ENCODE measurements around the gene HS3ST4.
"Not testable (repeated sequence)": the region's sequence is repeated elsewhere in the genome, so short reads cannot be mapped to it uniquely, and the experiment has no call there.

Gene HS3ST4

DNA sequence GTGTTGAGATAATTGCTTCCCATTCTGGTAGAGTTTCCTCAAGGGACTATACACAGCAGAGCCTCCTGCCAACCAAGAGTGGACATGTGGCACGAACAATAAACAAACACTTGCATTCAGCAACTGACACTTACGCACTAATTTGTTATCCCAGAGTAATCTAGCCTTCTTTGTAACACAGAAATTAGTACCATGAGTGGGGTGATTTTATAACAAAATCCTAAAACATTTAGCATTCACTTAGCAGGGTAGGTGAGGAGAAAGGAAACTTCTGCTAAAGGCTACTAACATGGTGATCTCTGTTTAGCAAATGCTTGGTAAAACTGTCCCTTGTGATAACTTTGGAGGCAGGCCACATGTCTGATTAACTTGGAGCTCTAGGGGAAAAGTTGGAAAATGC, 325.2 kb downstream of the HS3ST4 start:
- no peak for DNase-seq

DNA sequence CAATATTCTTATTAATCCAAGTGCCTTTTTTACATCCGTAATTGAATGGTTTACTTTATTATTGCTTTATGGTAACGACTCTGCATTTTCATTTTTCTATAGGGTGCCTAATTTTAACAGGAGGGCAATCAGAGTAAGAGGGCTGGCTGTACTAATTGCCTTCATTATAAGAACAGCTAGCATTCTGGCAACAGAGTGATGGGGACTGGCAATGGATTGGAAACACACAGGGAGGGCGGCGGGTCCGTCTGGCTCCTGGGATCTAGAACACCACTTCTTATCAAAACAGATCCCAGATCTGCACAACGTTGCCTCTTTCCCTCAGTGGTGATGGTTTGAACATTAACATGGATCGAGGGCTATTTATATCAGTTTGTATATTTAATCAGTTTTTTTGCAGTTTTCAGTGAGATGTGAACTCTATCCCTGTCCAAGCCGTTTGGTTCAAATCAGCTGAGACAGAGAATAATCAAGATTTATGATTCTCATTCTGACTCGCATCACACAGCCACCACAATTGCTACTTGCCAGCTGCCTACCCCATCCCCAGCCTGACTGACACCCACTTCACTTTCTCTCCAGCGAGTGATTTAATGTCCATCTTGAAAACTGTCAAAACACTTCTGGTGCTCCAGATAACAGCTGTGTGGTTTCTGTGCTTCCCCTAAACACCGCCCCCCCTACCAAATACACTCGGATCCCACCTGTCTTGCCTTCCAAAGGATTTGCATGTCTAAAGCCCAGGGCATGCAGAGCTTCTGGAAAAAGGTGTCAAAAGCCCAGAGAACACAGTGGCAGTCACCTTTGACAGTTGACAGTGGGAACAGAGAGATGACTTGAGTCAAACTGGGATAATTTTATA, 327.9 kb downstream of the HS3ST4 start:
- no peak for DNase-seq

DNA sequence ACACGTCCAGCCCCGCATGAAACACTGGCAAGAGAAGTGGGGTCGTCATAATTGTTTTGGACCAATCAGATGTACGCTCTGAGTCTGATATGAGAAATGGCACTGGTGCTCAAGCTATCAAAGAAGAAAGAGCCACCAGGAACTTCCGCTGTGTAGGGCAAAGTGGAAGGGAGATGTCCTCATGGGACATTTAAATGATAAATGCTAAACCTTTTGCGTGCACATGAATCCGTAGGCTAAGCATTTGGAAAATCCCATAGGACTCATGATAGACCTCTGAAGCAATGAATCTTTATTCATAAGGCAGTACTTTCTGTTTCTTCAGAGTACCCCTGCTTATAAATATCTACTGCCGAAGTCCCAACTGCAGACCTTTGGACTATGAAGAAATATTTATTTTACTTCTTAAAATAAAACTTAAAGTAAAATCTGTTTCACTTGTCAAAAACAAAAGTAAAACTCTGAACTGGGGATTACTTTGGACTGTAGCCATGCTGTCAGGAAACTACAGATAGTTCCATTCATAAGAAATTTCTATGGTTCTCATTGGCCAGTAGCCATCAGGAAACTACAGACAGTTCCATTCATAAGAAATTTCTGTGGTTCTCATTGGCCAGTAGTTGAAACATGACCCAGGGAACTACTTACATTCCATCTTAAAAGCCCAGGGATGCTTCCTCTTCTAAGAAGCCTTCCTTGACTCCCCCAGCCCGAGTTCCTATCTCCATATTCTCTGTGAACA, 335.1 kb downstream of the HS3ST4 start:
- no peak for DNase-seq

DNA sequence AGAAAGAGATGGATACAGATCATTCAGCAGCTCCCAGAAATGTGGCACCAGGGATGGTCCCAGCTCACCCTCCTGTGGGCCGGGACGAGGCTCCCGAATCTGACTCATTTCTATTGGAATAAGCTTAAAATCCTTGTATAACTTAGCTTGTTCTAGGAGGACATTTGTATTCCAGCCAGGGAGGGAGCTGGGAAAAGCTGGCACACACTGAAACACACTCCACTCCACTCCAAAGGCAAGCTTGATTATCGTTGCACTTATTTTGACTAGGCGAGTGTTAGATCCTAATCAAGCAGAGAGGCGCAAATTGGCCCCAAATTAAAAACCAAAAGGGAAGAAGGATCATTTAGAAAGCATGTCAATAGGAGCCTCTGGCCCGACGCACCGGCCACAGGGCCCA, 339.5 kb downstream of the HS3ST4 start:
- DNase-seq = no peak

DNA sequence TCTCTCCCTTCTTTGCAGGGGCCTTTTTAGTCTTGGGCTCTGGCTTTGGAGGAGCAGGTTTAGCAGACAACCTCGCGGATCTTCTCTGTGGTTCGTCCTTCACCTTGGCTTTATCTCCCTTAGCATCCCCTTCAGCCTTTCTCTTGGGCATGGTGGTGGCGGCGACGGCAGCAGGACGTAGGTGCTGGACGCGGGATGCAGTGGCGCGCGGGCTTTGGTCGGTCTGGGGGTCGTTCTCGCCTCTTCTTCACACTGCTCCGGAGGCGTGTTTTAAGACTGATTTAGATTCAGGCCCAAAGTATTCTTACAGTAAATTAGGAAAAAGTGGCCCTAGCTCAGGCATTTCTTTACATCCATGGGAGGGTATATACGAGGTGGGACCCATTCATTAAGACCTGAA, 340.9 kb downstream of the HS3ST4 start:
- DNase-seq = not testable (repeated sequence)

DNA sequence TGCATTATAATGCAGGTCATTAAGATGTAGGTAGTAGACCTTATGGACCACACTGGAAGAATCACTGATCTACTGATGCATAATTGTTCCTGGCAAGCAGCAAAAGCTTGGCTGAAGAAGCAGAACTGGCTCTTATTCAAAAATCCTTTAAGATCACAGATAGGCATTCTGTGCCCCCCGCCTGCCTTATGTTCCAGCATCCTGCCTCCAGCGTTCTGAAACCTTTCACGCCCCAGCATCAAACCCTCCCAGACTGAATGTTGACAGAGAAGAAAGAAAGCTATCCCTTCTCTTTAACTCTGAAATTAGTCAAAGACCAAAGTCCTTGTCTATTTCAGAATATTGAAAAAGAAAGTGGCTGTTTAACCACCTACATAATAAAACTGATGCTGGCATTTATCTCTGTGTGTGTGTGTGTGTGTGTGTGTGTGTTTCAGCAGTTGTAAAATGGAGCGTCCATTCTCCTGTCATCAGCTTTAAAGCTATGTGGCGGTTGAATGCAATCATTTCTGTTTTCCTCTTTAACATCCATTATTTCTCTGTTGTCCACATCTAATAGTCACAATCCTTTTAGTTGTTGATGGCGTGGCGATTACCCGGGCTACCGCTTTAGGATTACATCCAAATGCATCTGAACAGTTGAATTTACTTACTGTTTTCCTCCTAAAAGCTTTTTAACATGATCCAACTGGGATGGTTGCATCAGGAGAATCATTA, 350.4 kb downstream of the HS3ST4 start:
- no peak for DNase-seq

DNA sequence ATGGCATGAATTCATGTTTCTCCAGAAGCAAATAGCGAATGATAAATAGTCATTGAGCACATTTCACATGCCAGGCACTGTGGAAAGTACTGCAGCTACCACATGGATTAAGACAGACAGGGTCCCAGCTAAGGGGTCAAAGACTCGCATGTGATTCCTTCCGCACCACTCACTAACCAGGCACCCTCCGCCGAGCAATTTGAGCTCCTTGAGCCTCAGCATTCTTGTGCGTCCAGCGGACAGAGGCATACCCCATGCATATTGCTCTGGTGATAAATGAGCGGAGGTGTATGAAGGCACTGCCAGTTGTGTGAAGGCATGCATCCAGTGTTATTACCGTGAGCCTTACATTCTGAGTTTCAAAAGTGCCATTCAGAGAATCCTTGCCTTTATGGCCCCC, 358.7 kb downstream of the HS3ST4 start:
- DNase-seq = no peak

DNA sequence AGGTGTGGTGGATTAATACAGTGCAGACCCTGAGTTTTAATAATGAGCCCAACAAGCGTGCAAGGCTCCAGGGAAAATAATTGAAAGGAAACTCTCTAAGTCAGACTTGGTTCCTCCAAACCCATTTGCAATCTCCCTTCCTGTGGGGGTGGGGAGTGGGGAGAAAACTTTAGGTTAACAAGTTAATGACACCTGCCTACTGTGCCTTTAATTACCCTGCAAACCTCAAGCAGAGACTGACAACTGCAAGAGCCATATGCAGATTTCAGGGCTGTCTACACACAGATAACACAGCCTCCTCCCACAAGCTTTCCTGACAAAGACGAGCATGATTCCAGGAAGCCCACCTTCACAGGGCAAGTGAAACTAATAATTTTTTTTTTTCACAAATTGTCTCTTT, 359.3 kb downstream of the HS3ST4 start:
- DNase-seq = no peak

DNA sequence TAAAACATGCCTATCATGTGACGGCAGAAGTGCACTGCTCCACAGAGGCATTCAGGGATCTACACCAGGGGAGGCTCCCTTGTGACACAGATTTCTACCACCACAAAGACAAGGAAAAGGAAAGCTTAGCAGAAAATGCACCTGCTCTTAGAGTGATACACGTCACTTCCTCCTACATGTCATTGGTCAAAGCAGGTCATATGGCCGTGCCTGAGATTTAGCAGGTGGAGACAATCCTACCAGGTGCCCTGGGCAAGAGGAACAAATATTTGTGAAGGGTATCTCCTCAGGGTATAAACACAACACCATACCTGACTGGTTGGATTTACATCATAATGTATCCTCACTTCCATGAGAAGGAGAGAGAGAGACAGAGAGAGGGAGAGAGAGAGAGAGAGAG, 362.1 kb downstream of the HS3ST4 start:
- no peak for DNase-seq

DNA sequence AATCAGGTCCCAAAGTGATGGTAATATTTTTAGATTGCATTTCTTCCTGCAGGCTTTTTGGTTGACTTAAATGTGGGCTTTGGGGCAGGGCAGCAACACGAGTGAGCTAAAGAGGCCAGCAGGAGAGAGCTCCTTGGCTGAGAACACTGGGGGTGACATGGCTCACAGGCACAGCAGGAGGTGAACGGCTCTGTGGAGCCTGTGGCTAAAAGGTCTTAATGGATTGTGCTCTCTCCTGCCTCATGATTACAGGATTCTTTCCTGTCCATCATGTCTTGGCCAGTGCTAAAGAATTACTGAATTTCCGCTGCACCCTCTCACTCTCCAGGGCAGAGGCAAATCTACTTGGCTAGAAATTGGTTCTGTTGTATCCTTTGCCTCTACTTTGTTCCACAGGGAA, 366.6 kb downstream of the HS3ST4 start:
- DNase-seq = no peak

DNA sequence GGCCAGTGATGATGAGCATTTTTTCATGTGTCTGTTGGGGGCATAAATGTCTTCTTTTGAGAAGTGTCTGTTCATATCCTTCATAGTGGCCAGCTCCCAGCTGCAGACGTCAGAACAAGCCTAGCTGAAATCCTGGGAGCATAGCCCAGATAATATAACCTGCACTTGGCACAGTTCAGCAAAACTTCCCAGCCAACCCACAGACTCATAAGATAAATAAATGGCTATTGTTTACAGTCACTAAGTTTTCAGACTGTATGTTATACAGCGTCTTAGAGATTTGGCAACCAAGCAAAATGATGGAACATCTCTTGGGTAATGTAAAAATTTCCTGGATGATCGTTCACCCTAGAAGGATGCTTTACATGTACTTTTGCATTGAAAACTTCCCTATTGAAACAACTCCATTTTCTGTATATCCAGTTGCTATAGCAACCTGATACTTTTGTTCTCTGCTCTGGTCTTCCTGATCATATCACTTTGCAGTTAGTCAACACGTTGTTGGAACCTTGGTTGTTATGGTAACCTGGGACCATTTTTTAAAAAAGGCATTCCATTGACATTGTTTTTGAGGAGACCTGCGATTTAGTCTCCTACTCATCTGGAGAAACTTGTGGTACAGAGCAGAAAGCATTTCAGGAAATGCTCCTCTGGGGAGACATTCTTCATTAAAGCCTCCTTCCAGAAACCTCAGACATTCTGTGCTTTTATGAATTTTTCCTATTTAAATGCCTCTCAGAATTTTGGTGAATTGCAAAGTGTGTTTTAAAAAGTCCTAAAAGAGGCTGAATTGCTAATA, 378.7 kb downstream of the HS3ST4 start:
- no peak for DNase-seq

DNA sequence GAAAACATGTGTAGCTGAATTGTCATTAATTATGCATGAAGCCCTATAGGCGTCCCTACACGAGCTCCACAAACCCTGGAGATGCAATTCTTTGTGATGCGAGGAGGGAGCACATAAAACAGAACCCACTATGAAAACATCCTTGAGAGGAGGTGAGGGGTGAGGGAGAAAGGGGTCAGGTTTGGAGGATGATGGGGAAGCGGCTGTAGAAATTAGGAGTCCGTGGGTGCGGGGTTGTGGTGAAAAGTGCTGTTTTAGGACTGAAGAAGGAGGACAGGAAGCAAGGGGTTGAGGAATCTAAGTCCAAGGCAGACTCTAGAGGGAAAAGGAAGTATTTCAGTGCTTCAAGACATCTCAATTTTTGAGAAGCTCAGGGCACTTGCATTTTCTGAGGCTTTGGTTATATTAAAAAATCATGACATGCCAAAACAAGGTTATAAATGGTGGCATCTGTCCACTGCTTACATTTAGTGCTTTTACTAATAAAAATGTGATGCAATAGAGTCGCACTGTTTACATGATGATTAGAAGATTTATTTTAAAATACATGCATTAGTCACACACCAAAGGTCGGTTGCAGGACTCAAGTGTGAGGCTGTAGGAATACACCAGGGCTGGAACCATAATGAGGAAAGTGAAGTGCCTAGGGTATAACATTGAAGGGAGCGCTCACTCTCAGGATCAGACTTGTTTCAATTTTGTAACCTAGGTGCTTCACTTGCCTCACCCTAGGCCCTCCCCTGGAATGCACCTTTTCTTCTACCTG, 379.5 kb downstream of the HS3ST4 start:
- no peak for DNase-seq

DNA sequence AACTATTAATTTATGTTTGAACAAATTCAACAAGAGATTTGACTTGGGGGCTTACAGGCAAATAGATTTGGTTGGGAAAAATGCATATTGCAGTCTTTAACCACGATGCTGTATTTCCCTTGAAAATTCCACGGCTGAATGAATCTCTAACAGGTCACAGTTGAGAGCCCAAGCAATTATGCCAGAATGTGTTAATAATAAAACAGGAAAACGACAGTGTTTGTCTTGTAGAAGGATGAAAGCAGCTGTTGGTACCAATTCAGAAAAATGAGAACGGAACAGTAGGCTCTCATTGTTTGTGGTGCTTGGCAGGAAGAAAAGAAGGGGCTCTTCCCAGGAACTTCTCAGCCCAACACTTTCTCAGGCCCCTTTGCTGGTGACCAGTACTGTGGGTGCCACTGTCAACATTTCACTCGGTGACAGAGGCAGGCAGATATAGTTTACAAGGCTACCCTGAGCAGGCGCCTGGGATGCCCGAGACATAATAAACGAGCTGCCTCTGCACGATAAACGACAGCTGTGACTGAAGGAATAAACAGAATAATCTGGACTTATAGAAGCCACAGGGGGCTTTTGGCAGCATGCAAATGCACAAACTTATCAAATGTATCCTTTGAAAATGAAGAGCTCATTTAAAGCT, 387.1 kb downstream of the HS3ST4 start:
- DNase-seq = no peak

DNA sequence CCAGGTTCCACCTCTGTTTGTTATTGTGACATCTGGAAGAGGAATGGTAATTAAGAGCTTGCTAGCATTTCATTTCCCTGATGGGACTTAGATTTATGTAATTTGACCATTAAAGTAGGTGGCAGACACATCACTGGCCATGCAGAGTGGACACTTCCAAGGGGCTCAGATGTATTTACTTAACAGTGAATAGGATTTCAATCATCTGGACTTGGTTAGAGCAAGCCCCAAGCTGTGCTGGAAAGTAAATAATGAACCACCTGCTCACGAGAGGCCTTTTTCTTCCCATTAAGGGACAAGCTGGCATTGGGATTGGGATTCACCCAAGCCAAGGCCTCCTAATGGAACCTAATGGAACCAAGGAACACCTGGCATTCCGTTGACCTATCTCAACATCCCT, 395.3 kb downstream of the HS3ST4 start:
- DNase-seq = no peak

DNA sequence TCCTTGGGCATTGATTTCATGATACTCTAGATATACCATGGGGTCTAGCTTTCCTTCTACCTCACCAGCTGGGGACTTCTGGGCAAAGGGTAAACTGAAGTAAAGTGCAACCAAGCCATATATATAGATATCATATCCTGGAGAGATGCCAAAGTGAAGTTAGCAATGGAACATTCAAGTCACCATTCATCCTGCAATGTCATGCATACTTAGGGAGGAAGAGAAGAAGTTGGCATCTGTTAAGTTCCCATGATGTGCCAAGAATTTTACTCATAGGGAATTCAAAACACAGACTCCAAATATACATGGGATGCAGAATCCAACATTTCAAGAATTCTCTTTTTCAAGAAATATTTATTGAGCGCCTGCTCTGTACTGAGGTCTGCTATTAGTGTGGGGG, 399.8 kb downstream of the HS3ST4 start:
- DNase-seq = no peak

DNA sequence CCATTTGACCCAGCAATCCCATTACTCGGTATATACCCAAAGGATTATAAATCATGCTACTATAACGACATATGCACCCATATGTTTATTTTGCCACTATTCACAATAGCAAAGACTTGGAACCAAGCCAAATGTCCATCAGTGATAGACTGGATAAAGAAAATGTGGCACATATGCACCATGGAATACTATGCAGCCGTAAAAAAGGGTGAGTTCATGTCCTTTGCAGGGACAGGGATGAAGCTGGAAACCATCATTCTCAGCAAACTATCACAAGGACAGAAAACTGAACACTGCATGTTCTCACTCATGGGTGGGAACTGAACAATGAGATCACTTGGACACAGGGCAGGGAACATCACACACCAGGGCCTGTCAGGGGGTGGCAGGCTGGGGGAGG, 406.4 kb downstream of the HS3ST4 start:
- DNase-seq = not testable (repeated sequence)

DNA sequence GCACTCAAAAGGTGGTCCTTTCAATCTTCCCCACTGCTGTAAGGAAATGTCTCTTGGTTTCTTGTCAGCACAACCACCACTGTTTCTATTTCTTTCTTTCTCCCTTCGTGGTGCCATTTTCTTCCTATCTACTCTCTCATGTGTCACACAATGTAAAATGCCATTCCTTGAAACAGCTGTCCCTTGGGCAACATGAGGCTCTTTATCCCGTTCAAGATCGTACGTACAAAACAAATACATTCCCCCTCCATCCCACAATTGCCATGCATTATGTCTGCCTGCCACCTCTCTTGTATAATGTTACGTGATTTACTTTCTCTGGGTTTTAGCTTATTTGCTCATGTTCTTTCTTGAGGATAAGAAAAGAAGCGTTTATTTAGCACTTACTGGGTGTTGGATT, 410.6 kb downstream of the HS3ST4 start:
- DNase-seq = no peak

DNA sequence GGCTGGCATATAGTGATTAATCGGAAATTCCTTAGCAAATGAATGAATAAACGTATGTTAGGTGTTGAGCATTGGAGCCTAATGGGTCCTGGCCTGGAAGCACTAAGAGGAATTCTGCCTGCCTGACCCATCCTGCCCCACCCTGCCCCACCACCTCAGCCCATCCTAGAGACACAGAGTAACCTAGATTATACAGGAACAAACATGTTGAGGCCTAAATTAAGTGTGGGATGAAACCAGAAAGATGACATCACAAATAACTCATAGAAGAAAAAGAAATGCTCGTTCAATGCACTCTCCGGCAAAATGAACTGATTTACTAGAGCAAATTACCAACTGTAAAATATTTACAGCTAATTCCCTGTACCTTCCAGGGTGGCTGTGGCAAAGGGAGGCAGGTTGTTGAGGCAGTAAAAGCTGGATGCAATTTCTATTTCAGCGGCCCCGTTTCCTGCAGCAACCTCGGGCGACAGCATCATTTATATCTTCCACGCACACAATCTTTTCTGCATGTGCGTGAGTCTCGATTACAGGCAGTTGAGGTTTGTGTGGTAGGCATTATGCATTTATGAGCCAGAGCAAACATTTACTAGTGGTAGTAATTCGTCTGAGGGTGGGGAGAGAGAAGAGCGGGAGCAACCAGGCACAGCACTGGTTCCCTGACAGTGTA, 417.2 kb downstream of the HS3ST4 start:
- no peak for DNase-seq

DNA sequence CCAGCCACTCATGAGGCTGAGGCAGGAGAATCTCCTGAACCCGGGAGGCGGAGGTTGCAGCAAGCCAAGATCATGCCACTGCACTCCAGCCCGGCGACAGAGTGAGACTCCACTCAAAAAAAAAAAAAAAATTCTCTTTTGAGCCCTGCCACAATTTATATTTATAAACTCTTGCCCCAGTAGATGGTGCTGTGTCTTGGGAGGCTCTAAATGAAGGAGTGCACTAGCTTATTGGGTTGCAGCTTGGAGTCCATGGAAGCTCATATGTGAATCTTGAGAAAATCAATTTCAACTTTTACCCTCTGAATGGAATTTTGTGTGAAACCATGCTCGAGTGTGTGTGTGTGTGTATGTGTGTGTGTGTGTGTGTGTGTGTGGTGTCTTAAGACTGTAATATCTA, 420.1 kb downstream of the HS3ST4 start:
- no peak for DNase-seq

DNA sequence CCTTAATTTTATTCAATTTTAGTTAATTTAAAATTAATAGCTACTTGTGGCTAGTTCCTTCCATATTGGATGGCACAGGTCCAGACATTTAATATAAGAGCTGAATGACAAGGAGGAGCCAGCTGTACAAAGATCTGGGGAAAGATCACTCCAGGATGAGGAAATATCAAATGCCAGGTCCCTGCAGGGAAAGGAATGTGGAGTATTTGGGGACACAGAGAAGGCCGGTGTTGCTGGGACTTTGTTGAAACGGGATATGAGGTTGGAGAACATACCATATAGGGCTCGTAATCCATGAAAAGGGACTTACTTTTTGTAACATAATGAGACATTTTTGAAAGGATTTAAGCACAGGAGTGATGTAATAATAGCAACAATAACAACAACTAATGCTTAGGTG, 426.8 kb downstream of the HS3ST4 start:
- no peak for DNase-seq

DNA sequence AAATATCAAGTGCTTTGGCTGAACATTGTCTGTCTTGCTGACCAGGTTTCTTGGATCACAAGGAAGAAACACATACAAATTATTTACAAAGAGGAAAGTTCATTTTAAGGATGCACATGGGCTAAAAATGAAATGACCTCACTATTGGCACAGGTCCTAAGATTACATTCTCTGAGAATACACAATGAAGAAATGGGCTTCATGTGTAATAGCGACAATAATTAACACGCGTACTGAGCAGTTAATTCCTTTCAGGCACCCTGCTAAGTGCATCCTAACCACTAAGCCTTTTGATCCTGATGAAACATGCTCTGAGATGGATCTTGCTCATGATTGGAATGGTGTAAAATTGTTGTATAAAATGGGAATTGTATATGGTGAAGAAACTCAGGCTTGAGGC, 429.0 kb downstream of the HS3ST4 start:
- no peak for DNase-seq
